Spinal cord (tissue), 10 donors: Measurements from ENCODE around the gene OGFOD3. TPM values are rescaled to one million over a fixed set of nuclear protein-coding genes. Genes with fewer than 3 reads are reported as not detected.
A peak's percentile ranks its signal among the peaks of the same experiment; 100 is the strongest.
"Not testable (repeated sequence)": the region's sequence is repeated elsewhere in the genome, so short reads cannot be mapped to it uniquely, and the experiment has no call there.

Experiments
- DNase-seq, 6 donors: peaks; one replicate each; pipeline versions ENCODE4 v3.0.0 to v3.0.0-alpha.2; 2013 to 2015; ENCODE audit warnings: low spot score in 6 of 6, low read depth in 4 of 6
- H3K27ac ChIP-seq: one replicate; pipeline ENCODE4 v1.5.1; 2013; ENCODE audit warnings: low read depth, low read length, control low read depth
- H3K27me3 ChIP-seq: one replicate; pipeline ENCODE4 v1.6.1; 2013; ENCODE audit warnings: low read length; ENCODE audit not compliant: control insufficient read depth, insufficient read depth
- H3K36me3 ChIP-seq: one replicate; pipeline ENCODE4 v1.6.1; 2013; ENCODE audit warnings: low read length; ENCODE audit not compliant: control insufficient read depth, insufficient read depth
- H3K4me1 ChIP-seq: one replicate; pipeline ENCODE4 v1.6.1; 2013; ENCODE audit warnings: low read length; ENCODE audit not compliant: control insufficient read depth, insufficient read depth
- H3K4me3 ChIP-seq: one replicate; pipeline ENCODE4 v1.5.1; 2013; ENCODE audit warnings: low read depth, low read length, control low read depth
- H3K9me3 ChIP-seq: one replicate; pipeline ENCODE4 v1.6.1; 2013; ENCODE audit warnings: low read length; ENCODE audit not compliant: control insufficient read depth, insufficient read depth
- WGBS: methylation state at CpG from one replicate; pipeline ENCODE4 v1.1.5; 2013; ENCODE audit warnings: missing lambda C conversion rate; ENCODE audit not compliant: insufficient coverage; 5-methylcytosine and 5-hydroxymethylcytosine counted together
- polyA plus RNA-seq, 2 donors: library from polyadenylated mRNA; unstranded; fragments of 120-200 nt; gene quantifications; one replicate each; pipeline ENCODE4 v1.2.1, GENCODE V29; 2013; ENCODE audit not compliant: insufficient read length in 2 of 2
- total RNA-seq, 2 donors: library from RNA; depleted of rRNA in 1 of 2; stranded (reverse); fragments of 120-200 nt in 1 of 2; fragments of >200 nt in 1 of 2; gene quantifications; one replicate each; pipeline versions ENCODE4 v1.2.3 to v1.2.4, GENCODE V29; 2013 to 2014
- donor health status: healthy.

The OGFOD3 gene
- total and polyA plus RNA-seq, 4 donors, result 12.5 to 31.1 (median 27.2) TPM

DNA sequence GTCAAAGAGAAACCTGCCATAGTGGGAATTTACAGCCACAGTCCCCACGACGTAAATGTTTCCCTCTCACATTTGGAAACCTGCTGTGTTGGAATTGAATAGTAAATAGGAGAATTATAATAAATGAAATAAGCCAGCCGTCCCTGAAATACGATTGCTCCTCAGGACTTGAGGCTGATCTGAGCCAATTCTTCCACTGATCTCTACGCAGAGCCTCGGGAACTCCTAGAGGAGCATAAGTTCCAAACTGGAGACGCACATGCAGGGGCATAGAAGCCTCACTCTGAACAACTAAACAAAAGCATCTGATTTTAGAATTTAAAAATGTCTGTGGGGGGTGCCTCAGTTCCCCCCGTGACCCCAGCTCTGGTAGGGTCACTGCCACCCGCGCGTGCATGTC, 69.5 kb downstream of the OGFOD3 start:
- Histone ChIP-seq H3K4me1 (peaks cover 21% of the 10 kb centered on the region), H3K27ac (peak overlapping the region; percentile 81), H3K36me3 (no peaks in the 10 kb centered on the region), H3K4me3 (no peak overlapping the region), H3K9me3 (no peaks in the 10 kb centered on the region), H3K27me3 (no peaks in the 10 kb centered on the region)
- peak in 1 of 6 donors; percentile 60 for DNase-seq
- 32% methylated on average over 4 of the region's 11 CpGs for WGBS

DNA sequence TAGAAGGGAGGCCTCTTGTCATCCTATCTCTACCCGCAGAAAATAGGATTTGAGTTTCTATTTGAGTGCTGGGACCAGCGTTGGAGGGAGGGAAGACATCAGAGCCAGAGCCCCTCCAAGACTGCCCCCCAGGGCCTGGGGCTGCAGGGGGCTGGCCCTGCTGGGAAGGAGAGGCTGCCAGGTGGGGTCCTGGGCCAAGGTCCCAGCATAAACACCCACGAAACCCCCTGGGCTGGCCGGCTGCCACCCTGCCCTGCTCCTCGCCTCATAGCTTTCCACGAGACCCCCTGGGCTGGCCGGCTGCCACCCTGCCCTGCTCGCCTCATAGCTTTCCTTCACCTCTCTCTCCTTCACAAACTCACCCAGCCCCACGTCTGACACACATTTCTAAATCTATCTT, 70.0 kb downstream of the OGFOD3 start:
- H3K4me3 ChIP-seq, result no peak overlapping the region
- no peaks in the 10 kb centered on the region for H3K36me3 ChIP-seq
- WGBS, result 48% methylated on average over 8 of the region's 9 CpGs
- H3K27me3 ChIP-seq, result no peaks in the 10 kb centered on the region
- H3K27ac ChIP-seq, result peak overlapping the region; percentile 36
- H3K9me3 ChIP-seq, result no peaks in the 10 kb centered on the region
- DNase-seq, result no peak
- peaks cover 21% of the 10 kb centered on the region for H3K4me1 ChIP-seq

DNA sequence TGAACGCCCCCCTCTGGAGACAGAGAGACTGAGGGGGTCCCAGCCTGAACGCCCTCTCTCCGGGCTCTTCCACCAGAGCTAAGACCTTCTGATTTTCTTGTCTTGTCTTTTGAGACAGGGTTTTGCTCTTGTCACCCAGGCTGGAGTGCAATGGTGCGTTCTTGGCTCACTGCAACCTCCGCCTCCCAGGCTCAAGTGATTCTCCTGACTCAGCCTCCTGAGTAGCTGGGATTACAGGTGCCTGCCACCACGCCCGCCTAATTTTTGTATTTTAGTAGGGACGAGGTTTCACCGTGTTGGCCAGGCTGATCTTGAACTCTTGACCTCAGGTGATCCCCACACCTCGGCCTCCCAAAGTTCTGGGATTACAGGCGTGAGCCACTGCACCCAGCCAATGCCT, 70.4 kb downstream of the OGFOD3 start:
- not testable (repeated sequence) for DNase-seq, H3K27me3 ChIP-seq, H3K9me3 ChIP-seq, H3K36me3 ChIP-seq, H3K27ac ChIP-seq, H3K4me3 ChIP-seq
- H3K4me1 ChIP-seq, result peaks cover 21% of the 10 kb centered on the region
- 86% methylated on average over 11 of the region's 11 CpGs for WGBS

DNA sequence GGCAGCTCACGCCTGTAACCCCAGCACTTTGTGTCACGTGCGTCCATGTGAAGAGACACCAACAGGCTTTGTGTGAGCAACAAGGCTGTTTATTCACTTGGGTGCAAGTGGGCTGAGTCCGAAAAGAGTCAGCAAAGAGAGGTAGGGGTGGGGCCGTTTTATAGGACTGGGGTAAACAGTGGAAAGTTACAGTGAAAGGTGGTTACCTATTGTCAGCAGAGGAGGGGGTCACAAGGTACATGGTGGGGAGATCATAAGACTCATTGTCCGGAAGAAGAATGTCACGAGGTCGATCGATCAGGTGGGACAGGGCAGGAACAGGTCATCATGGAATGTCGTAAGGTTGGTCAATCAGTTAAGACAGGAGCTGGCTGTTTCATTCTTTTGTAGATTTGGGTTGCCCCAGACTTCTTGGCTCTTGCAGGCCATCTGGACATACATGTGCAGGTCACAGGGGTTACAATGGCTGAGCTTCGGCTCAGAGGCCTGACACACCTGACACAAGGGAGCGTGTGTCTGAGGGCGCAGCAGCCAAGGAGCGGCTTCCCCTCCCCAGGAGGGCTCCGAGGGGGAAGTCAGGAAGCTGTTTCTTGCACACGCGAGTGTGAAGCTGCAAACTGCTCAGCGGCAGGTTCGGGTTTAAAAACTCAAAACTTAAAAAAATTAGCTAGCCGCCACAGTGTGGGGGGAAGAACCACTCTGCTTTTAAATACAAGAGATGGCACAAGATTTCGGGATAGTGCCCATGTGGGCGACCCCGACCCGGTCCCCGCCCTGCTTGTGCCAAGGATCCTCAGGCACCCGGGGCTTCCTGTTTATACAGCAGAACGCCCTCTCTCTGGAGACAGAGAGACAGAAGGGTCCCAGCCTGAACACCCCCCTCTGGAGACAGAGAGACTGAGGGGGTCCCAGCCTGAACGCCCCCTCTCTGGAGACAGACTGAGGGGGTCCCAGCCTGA, 71.8 kb downstream of the OGFOD3 start:
- WGBS, result 81% methylated on average over 22 of the region's 28 CpGs
- no peaks in the 10 kb centered on the region for H3K9me3 ChIP-seq
- no peak overlapping the region for H3K27ac ChIP-seq
- H3K36me3 ChIP-seq, result no peaks in the 10 kb centered on the region
- peaks cover 2% of the 10 kb centered on the region for H3K27me3 ChIP-seq
- peaks cover 12% of the 10 kb centered on the region for H3K4me1 ChIP-seq
- DNase-seq, result no peak
- H3K4me3 ChIP-seq, result no peak overlapping the region

DNA sequence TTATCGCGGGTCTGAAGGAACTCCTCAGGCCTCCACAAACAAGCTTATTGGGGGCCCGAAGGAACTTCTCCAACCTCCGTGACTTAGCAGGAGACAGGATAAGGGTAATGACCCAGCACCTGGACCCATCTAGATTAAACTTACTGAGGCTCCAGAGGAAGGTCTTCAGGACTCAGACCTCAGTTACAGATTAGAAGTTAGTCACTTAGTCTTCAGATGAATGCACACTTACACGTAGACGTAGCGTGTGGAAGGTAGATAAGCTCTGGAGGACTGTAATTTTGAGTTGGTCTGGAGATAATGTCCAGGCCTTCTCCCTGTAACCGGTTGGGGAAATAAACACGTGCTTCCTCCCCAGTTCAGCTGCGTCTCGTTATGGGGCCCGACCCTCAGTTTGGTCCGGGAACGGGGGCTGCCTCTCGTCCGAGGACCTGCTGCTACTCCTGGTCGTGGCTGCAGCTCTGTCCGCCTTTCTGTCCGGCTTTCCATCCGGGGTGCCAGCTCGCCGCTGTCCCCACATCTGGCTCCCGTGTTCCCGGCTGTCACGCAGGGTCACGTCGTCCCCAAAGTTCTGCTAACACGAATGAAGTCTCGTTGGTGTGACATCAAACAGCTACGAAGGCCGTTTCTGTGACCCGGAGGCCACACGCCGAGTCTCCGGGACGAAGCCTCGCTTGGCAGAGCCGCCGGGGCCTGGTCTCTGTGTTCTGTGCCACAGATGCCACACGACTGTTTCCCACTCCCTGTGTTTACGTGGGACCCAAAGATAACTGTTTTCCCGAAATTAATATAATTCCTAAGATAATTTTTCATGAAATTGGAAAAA, 73.0 kb downstream of the OGFOD3 start:
- H3K27ac ChIP-seq, result no peak overlapping the region
- H3K36me3 ChIP-seq, result no peaks in the 10 kb centered on the region
- WGBS, result 86% methylated on average over 31 of the region's 42 CpGs
- H3K4me3 ChIP-seq, result no peak overlapping the region
- H3K9me3 ChIP-seq, result no peaks in the 10 kb centered on the region
- H3K4me1 ChIP-seq, result peaks cover 8% of the 10 kb centered on the region
- peaks cover 2% of the 10 kb centered on the region for H3K27me3 ChIP-seq
- no peak for DNase-seq

DNA sequence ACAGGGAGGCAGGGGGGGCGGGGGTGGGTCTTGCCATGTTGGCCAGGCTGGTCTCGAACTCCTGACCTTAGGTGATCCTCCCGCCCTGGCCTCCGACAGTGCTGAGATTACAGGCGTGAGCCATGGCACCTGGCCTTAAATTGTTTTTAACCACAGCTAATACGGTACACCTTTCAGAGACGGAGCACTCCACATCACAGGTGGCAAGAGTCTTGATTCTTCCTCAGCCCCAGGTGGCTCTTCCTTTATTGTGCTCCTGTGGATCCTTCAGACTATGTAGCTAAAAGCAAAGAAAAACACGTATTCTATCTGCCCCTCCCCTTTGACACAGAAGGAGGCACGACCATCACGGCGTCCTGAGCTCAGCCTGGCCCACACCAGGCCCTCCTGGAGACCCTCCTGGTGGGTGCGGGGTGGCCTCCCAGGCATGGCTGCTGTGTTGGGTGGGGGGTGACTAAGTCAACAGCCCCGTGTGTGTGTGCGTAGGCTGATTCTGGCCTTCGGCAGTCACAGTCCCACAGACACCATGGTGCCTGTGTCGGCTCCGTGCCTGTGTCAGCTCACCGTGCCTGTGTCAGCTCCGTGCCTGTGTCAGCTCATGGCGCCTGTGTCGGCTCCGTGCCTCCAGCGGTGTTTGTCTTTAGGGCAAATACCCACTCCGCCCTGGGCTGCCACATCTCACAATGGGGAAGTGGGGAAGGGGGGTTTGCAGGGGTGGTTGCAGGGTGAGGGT, 74.0 kb downstream of the OGFOD3 start:
- no peak for DNase-seq
- WGBS, result 69% methylated on average over 22 of the region's 24 CpGs
- Histone ChIP-seq H3K4me3 (no peak overlapping the region), H3K9me3 (no peaks in the 10 kb centered on the region), H3K4me1 (peaks cover 11% of the 10 kb centered on the region), H3K36me3 (no peaks in the 10 kb centered on the region), H3K27me3 (peaks cover 4% of the 10 kb centered on the region), H3K27ac (no peak overlapping the region)

DNA sequence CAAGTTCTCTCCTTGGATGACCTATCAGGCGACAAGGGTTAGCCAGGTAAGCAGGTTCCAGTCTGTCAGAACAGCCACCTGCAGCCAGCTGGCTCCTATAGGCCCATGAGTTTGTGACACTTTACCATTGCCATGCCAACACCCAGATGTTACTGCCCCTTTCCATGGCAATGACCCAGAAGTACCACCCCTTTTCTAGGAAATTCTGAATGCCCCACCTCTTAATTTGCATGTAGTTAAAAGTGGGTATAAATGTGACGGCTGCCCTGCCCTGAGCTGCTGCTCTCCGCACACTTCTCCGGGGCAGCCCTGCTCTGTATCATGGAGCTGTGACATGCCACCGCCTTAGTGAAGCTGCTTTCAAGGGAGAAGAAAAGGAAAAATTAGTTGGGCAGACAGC, 74.8 kb downstream of the OGFOD3 start:
- no peaks in the 10 kb centered on the region for H3K36me3 ChIP-seq
- no peaks in the 10 kb centered on the region for H3K9me3 ChIP-seq
- no peak overlapping the region for H3K4me3 ChIP-seq
- no peak for DNase-seq
- peaks cover 13% of the 10 kb centered on the region for H3K4me1 ChIP-seq
- no peak overlapping the region for H3K27ac ChIP-seq
- H3K27me3 ChIP-seq, result peaks cover 6% of the 10 kb centered on the region
- 75% methylated on average over 5 of the region's 5 CpGs for WGBS

DNA sequence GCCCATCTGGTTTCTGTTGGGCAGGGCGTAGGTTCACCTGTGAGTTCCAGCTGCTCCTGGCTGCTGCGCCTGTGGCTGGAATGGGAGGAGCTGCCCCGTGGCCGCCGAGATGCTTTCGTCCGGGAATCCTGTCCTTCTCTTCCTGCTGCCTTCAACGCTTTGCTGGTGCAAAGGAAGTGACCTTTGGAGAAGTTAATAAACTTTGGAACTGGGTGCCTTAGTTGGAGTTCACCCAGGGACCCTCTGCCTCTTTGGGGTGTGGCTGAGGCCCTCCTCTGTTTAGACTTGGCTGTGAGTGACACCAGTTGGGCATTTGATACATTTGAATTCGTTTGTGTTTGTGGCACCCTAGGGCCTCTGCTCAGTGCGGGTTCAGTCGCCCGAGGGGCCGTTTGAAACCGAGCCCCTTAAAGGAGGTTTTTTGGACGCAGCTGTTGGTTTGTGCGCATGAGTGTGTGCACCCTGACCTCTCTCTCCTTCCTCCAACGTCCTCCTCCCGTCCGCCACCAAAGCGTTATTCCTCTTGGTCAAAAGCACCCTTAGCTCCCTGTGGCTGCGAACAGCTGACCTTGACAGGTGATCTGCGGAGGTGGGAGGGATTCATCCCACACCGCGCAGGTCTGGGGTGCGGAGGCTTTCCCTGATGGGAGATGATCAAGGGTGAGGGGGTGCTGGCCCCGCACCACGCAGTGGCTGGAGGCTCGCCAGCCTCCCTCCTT, 75.9 kb downstream of the OGFOD3 start:
- Histone ChIP-seq H3K4me1 (peaks cover 10% of the 10 kb centered on the region), H3K36me3 (no peaks in the 10 kb centered on the region), H3K27me3 (peaks cover 8% of the 10 kb centered on the region), H3K4me3 (no peak overlapping the region), H3K9me3 (no peaks in the 10 kb centered on the region), H3K27ac (no peak overlapping the region)
- DNase-seq, result no peak
- 79% methylated on average over 10 of the region's 28 CpGs for WGBS
